ENCODE data around the gene ARHGEF3.

Gene ARHGEF3

DNA sequence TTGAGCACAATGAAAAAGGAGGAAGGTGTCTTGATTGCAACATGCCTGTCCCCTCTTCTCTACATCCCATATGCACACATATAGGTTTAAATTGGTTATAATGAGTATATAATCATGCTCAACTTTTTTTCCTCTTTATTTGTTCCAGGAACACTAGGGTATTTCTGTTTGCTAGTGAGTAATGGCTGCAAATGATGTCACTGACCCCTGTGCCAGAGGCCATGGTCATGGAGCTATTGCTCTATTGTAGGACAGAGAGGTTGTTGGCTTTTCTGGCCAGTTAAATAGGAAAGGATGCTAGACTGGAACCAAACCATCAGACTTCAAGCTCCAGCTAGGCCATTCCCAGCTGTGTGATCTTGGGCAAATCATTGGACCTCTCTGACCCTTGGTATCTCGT is 9.6 kb downstream of the ARHGEF3 start:
- DNase-seq: no peak

DNA sequence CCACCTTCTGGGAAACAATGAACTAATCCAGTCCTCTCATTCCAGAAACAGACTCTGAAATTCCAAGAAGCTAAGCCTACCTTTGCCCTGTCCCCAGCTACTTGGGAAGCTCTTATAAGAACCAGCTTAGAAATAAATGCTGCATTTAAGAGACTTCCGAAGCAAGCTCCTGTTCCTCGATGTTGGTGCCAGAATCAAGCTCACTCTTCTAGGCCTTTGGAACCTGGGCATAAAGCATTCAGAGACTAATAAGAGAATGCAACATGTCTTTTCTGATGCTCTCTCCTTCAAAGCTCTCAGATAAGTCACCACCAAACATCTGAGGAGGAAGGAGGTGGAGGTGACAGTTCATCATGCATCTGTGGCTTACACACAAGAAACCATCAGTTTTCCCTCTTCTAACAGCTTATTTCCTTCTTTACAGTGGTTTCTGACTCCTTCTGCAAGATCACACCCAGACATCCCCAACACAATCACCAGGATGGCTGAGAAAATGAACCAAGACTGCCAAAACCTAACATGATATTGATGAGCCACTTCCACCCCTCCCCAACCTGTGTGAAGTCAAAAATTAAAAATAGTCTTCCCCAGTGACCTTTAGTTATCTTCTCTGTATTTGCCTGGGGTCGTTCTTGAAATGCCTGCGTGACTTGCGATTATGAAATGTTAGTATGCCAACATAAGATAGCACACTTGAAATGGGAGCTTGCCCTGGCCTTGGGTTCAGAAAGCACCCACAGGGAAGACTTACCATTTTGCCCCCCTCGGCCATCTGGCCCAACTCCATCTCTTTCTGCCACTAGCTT is 11.5 kb downstream of the ARHGEF3 start:
- DNase-seq: no peak

DNA sequence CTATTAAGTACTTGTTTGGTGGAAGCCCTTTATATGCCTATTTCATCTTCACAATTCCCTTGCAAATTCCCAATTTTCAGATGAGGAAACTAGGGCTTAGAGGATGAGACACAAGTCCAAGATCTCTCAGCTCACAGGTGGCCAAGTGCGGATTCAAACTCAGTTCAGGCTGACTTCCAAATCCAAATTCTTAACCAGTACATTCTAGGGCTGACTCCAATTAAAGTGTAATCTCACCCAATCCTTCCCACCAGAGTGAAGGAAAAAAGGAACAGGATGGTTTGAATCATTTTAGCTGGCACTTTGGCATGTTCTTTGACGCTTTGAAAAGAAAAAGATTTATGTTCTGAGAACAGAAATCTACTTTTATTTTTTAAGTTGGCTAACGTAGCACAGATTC is 12.7 kb downstream of the ARHGEF3 start:
- no peak for DNase-seq

DNA sequence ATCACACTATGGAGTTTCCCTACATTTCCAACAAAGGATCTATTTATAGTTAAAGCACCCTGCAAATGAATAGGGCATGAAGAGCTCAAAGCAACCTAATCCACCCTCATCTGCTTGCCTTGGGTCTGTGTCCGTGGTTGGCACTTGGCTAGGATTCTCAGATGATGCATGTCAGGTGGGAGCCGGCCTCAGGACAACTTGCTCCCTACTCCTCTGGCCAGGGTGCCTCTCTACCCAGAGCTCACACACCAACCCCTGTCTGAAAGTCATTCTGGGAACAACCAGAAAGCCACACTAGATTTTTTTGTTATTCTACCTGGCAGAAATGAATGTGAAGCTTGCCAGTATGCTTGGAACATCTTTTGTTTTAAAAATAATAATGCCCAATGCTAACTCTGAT is 13.2 kb downstream of the ARHGEF3 start:
- no peak for DNase-seq

DNA sequence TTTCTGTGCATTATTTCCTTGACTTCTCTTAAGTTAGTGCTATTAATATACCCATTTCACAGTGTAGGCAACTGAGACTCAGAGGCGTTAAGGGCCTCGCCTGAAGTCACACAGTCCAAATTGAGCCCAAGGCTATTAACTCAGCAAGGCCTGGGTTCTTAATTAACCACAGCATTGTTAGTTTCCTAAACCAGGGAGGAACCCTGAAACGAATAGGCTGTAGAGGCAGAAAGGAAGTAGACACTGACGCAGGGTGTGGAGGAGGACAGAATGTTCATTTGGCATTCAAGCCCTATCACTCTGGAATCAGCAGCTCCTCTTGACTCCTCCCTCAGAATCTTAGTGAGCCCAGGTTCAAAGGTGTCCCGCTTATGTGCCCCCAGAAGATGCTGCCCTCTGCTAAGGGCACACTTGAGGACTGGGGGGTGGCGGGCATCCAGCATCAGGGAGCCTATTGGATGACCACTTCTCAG is 13.9 kb downstream of the ARHGEF3 start:
- no peak for DNase-seq

DNA sequence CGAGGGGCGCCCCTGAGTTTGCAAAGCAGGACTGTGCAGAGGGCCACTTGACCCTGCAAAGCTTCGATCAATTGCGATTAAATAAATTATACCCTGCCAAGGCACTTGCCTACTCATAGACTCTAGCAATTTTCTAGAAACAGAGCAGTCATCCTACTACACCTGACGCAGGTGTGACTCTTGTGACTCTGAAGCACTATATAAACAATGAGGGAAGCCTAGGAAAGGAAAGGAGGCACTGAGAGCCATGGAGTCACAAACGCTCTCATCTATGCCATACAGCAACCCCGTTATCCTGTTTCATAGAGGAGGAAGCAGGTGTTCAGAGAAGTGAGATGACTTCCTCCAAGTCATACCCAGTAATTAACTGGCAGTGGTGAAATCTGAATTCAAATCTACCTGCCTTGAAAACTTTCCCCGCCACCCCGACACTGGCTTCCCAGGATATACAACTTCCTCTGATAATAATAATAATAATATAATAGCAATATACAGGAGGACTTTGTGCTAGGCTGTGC is 14.4 kb downstream of the ARHGEF3 start:
- DNase-seq: no peak

DNA sequence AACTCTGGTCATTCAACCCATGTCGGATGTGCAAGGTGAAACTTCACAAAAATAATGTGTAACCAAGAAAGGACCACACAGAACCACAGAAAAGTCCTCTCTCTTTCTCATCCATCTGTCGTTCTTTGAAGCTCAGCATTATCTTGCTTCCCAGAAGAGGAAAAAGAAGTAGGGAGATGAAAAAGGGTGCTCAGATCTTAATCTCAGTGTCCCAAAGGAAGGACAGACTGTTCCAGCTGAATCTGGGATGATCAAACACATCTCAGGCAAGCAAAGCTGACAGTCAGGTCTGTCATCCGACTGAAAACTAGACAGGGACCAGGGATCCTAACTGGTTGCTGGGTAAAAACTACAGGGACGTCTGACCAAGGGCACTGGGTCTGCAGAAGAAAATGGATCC is 16.2 kb downstream of the ARHGEF3 start:
- DNase-seq: no peak

DNA sequence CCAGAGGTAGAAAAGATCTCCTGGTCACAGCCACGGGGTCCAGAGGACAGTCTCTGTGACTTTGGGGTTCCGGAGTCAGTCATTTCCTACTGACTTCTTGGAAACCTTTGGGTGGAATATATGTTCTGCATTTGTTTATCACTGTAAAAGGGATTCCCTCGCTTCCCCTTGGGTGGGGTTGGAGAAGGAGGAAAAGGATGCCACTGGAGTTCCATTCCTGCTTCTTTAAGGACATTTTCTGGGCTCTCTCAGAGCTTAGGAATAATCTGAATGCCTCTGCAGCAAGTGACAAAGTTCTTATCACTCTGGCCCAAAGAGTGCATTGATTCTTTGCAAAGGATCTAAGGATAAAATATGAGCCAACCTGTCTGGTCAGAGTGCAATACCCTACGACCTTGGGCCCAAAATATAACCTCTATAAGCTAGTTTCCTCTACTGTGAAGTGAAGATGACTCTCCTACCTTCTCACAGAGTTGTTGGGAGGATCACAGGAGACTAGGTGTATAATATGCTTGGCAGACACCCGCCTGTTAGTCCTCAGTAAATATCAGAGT is 17.2 kb downstream of the ARHGEF3 start:
- DNase-seq: no peak

DNA sequence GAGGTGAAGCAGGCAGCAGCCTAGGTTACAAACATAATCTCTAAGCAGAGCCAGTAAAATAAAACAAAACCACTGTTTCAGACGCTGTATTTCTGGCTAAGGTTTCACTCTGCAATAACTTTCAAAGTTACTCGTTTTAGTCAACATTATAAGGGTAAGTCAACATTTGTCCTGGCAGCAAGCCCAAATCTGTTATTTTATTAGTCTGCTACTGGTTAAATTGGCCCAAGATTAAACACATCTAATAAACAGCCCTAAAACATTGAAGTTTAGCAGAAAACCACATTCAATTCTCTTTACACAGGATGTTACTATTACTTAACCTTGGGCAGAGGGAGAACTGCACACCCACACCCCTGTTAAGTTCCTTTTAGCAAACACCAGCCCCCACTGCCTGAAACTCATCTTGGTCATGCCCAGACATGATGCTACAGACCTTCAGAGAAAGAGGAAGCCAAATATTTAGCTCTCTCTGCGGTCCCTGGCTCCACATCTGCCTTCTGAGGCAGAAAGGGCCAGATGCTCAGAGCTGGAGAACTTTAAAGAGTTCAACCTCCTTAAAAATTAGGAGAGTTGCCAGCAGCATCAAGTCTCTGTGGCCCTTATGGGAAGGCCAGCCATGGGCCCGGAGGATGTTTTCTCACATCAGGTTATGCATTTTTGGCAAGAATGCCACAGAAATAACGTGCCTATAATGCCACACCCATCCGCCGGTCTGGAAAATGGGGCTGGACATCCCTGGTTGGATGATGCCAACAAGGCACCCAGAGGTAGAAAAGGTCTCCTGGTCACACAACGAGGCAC is 17.9 kb downstream of the ARHGEF3 start:
- peak; percentile 67 for DNase-seq

DNA sequence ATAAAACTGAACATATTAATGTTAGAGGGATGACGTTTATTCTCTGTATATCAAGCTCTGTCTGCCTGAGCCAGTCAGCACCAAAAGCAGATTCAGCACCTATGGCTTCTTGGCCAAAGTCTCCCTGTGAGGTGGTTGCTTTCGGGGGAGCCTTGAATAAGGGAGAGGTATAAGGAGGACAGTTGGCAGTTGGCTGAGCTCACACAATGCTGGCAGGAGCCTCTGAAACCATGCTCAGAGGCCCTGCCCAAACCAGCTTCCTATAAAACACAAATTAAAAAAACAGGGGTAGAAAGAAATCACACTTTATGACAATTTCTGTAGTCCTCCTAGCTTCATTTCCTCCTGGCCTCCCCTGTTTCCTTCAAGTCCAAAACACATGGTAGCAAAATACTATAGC is 18.8 kb downstream of the ARHGEF3 start:
- DNase-seq: no peak

DNA sequence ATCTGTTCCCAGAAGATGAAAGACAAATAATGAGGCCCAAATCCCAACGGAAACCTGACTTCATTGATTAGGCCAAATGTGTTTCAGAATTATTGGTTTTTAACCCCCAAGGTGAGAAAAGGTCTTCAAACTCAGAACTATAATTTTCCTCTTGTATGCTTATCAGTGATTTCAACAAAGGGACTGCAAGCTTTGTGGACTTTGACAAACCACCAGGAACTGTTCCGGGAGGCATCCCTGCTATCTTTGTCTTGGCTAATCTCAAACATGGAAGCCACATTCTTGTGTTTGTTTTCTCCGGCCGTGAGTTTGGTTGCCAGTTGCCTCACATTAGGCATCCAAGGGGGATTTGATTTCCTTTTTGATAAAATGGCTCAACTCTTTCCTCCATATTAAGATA is 19.5 kb downstream of the ARHGEF3 start:
- no peak for DNase-seq

DNA sequence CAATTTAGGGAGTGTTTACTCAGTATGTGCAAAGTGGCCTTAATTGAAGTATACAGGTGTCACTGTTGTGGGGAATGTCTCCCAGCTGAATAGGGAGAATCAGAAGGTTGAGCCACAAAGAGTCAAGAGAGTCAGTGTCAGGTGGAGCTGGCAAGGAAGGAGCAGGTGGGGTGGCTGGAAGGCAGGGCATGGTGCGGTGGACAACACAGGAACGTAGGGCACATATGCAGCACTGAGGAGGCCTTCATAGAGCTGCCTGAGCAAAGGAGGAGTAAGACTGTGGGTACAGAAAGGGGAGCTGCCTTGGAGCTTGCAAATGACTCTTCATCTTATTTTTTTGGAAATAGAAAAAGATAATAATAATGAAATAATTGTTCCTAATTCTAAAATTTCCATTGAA is 20.0 kb downstream of the ARHGEF3 start:
- no peak for DNase-seq

DNA sequence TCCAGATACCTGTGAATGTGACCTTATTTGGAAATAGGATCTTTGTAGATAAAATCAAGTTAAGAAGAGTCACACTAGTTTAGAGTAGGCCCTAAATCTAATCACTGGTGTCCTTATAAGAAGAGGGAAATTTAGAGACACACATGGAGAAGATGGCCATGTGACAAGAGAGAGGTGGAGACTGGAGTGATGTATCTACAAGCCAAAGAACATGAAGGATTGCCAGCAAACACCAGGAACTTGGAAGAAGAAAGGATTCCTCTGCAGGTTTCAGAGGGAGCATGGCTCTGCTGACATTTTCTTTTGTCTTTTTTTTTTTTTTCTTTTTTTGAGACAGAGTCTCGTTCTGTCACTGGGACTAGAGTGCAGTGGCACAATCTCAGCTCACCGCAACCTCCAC is 20.8 kb downstream of the ARHGEF3 start:
- DNase-seq: no peak

DNA sequence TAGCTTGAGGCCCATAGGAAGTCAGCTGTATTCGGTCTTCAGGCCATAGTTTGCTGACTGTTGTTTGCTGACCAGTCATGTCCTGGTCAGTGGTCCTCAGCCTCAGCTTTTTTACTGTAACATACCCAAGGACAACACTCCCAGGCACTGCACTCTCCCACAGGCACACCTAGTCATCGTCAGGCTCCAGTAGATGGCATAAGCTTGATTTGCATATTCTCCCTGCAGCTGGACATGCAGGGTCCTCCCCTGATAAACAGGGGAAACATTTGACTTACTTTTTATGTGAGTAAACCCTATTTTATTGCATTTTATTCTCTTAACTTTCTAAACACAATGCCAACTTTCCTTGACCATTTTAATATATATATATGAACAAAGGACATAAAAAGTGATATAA is 22.9 kb downstream of the ARHGEF3 start:
- no peak for DNase-seq

DNA sequence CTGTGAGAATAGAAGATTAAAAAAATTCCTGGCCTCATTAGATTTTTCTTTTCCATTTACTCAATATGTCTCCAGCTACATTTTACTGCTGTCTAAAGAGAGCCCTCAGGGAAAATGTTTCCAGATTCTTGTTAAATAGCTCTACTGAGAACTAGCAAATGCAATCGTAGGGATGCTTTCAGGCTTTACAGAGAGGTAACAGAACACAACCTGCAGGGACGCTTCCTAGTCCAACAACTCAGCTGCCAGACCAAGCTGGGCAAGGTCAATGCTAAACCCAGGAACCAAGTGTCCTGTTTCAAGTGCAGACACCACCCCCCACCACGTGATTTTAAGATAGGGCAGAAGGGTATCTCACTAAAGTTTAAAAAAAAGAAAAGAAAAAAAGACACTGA is 25.2 kb downstream of the ARHGEF3 start:
- no peak for DNase-seq

DNA sequence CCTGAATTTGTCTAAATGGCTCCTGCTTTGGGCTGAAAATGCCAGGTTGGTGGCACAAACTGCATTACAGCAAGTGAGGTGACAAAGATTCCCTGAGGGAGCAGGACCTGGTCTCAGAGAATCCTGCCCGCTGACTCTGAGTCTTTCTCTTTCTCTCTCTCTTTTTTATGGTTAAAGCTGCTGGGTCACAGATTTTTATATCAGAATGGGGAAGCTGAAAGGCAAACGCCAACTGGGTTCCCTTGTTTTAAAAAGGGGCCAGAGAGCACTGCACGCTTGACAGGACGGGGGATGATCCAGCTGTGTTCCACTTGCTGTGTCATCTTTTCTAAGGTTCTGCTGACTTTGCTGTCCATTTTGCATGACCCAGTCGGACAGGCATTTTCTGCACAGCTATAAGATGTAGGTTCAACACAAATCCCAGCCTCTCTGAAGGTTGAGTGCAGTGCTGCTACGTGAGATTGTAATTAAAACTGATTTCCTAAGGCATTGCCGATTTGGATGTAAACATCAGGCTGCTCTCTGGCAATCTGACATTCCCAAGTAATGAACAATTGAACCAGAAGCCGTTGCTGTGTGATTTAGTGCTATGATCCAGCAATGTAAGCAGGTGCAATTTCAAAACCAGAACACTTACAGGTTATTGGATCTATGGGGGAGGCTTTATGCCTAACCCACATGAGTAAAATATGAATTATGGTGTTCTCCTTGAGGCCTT is 25.8 kb downstream of the ARHGEF3 start:
- DNase-seq: no peak

DNA sequence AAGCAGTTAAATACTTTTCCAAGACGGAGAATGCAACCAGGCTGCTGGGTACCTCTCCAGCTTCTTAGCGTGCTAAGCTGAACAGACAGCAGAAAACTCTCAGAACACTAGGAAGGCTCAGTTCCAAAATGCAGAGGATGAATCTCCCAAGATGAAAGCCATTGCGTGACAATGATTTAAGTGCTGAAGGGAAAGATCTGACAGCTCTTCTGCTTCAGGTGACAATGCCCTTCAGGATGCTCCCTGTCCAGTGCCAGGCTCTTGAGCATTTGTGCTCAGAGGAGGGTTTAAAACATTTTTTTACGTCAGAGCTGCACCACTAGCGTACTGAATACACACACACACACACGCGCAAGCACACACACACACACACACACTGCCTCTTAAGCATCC is 26.3 kb downstream of the ARHGEF3 start:
- no peak for DNase-seq

DNA sequence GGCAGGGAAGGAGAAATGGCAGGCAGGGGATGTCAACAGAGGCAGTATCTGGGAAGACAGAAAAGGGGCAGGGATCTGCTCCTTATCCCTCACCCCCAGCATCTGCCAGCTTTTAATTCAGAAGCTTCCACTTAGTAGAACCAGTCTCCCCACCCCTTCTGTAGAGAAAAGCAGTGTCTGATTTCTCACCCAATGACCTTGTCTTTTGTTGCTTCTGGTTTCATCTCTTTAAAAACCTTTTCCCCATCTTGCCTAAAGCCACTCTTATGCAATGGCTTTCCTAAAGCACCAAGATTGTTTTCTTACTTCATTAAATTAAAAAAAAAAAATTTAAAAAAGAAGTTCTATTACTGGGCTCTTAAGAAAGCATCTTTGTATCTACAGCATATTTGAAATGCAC is 27.8 kb downstream of the ARHGEF3 start:
- DNase-seq: no peak

DNA sequence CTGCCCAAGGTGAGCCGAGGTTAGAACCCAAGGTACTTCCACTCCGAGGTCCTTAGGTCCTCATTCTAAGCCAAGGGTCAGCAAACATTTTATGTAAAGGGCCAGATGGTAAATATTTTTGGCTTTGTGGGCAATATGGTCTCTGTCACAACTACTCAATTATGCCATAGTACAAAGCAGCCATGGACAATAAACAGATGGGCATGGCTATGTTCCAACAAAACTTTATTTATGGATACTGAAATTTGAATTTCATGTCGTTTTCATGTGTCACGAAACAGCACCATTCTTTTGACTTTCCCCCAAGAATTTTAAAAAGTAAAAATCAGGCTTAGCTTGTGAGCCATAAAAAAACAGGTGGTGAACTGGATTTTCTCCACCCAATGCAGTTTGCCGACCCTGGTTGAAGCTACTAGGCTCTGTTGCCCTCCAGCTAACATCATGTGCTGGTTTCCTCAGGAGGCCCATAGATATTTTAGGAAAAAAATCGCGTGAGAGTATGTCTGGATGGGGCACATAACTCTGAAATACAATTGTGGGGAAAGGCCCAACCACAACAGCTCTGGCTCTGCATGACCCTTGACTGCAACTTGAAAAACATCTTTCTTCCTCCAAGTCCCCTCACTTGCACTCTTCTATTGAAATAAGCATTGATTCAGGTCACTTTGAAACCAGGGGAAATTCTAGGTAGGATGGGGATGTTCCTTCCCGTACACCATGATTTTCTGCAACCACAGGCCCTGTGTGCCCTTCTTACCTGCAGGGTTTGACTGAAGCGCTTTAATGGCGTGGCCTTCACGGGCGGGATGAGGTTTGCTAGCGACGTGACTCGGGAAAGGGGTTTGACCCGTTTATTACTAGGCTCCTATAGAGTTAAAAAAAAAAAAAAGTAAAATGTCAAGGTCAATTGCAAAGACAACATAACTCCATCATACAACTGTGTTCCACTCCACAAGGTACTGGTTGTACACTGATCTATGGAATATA is 28.5 kb downstream of the ARHGEF3 start:
- no peak for DNase-seq

DNA sequence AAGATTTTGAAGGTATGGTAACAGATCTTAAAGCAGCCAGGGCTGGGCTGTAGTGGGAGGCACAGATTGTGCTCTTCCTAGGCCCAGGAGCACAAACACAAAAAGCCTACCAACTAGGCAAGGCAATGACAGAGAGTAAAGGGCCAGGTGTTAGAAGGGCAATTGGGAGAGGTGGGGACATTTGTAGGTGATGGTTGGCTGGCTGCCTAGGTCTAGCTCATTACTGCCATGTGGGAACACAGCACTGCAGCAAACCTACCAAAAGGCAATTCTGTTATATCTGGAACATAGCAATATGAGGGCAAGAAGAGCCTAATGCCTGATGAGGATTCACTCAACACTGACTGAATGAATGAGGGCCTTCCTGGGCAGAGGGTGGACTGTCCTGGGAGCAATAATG is 30.4 kb downstream of the ARHGEF3 start:
- DNase-seq: no peak

DNA sequence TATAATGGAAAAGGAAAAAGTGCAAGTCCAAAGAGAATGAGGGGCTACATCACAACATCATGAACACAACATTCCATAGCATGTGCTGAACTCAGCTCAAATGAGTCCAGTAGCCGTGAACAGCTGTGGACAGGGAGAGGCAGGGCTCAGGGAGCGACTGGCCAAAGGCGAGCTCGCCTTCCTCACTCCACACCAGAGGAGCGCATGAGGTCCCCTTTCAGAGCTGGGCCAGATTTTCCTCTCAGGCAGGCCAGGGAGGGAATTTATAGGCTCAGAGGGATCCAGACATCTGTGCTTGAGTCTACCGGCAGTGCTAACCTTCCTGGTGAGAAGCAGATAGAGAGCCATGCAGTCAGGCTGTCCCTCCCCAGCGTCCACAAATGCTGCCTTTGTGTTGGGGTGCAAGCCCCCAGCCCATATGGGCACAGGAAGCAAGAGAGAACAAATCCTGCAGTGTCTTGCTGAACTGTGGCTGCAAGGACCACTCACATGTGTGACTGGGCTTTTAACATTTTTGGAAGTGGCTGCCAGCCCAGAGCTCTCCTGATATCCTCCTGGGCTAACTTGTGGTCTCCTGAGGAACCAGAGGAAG is 32.5 kb downstream of the ARHGEF3 start:
- DNase-seq: no peak

All from activated effector memory CD4-positive, alpha-beta T cell treated with Interleukin-2 at 50 U/mL for 16 hours (primary cell).